Body of pancreas (tissue), 4 donors: ENCODE data around the gene CBL. TPM values are rescaled to one million over a fixed set of nuclear protein-coding genes. Genes with fewer than 3 reads are reported as not detected.
A peak's percentile ranks its signal among the peaks of the same experiment; 100 is the strongest.

Experiments
- ATAC-seq: fragments of 150-250 bp; one replicate; pipeline ENCODE4 v1.9.1; 2016
- DNase-seq, 4 donors: peaks; one replicate each; pipeline ENCODE4 v3.0.0-alpha.2; 2019
- H3K27ac ChIP-seq, 4 donors: fragments of 200-600 bp; sonication (generic); 1 replicate in 3 of 4; 2 replicates in 1 of 4; pipeline versions ENCODE4 v1.5.1 to v1.6.1; 2016 to 2019; ENCODE audit warnings: mild to moderate bottlenecking in 1 of 4, mixed read lengths in 1 of 4, moderate library complexity in 1 of 4
- H3K27me3 ChIP-seq, 2 donors: fragments of 200-600 bp; sonication (generic); one replicate each; pipeline ENCODE4 v1.6.0; 2016; ENCODE audit warnings: mild to moderate bottlenecking in 1 of 2
- H3K36me3 ChIP-seq, 2 donors: fragments of 200-600 bp; sonication (generic); replicated peaks in 1 of 2; 2 replicates each; pipeline ENCODE4 v1.5.1; 2016; ENCODE audit warnings: low read depth in 2 of 2; ENCODE audit not compliant: insufficient read depth in 1 of 2
- H3K4me1 ChIP-seq: fragments of 200-600 bp; sonication (generic); one replicate; pipeline ENCODE4 v1.6.0; 2016
- H3K4me3 ChIP-seq, 2 donors: fragments of 200-600 bp; sonication (generic); 1 replicate in 1 of 2; 2 replicates in 1 of 2; pipeline ENCODE4 v1.5.1; 2016 to 2019
- H3K9me3 ChIP-seq, 3 donors: fragments of 200-600 bp; sonication (generic); 1 replicate in 2 of 3; 2 replicates in 1 of 3; pipeline ENCODE4 v1.5.1; 2016
- POLR2A ChIP-seq, 3 donors: fragments of 450-650 bp; IDR thresholded peaks; one replicate each; pipeline ENCODE4 v1.6.1; 2016; ENCODE audit warnings: antibody characterized with exemption in 3 of 3, mild to moderate bottlenecking in 2 of 3
- WGBS, 2 donors: methylation state at CpG; one replicate each; pipeline ENCODE4 v1.1.5; 2017; 5-methylcytosine and 5-hydroxymethylcytosine counted together
- intact Hi-C: fragments of 100-400 bp; cut with DNase I; formaldehyde crosslinking; loops from one replicate; pipeline ENCODE4 v1.15.1; 2023
- total RNA-seq, 2 donors: library from RNA; depleted of rRNA; stranded (reverse); fragments of >200 nt; gene quantifications; one replicate each; pipeline ENCODE4 v1.1.0, GENCODE V29; 2016
- TF ChIP-seq, protein P1 (sequence below), 7 experiments: fragments of 450-650 bp in 4 of 7; fragments of 200-600 bp in 3 of 7; sonication (generic) in 3 of 7; IDR thresholded peaks; one replicate each; pipeline ENCODE4 v1.5.1; 2016 to 2019; ENCODE audit warnings: antibody characterized with exemption in 7 of 7

Gene CBL
- total RNA-seq, 2 donors from 2014 or later: 3.0 to 6.5 TPM

- H3K36me3 ChIP-seq: no peaks in the 10 kb centered on the region
- peak in 1 of 4 donors; percentile 24 for DNase-seq
- H3K4me3 ChIP-seq: no peak overlapping the region
- H3K27ac ChIP-seq: peak overlapping the region in 2 of 4 donors; percentile 94 to 96
- no peak for ATAC-seq
- no peaks in the 10 kb centered on the region for H3K9me3 ChIP-seq
- no peaks in the 10 kb centered on the region for H3K27me3 ChIP-seq
- intact Hi-C loops: loop anchor here (10.0 kb wide), 1 partner anchor 170 kb away; no protein-coding TSS in a partner anchor
- WGBS, 2 donors: 59 to 73% methylated on average over 10 of the region's 10 CpGs
- TF ChIP-seq POLR2A (IDR thresholded peaks at IDR 0.05): no peak
- TF ChIP-seq, protein P1, sequence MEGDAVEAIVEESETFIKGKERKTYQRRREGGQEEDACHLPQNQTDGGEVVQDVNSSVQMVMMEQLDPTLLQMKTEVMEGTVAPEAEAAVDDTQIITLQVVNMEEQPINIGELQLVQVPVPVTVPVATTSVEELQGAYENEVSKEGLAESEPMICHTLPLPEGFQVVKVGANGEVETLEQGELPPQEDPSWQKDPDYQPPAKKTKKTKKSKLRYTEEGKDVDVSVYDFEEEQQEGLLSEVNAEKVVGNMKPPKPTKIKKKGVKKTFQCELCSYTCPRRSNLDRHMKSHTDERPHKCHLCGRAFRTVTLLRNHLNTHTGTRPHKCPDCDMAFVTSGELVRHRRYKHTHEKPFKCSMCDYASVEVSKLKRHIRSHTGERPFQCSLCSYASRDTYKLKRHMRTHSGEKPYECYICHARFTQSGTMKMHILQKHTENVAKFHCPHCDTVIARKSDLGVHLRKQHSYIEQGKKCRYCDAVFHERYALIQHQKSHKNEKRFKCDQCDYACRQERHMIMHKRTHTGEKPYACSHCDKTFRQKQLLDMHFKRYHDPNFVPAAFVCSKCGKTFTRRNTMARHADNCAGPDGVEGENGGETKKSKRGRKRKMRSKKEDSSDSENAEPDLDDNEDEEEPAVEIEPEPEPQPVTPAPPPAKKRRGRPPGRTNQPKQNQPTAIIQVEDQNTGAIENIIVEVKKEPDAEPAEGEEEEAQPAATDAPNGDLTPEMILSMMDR (IDR thresholded peaks at IDR 0.05): no peak
- peaks cover 16% of the 10 kb centered on the region for H3K4me1 ChIP-seq
These were observed 1.1 kb upstream of the CBL start for GRCh38 chr11:119205080-119205479.

GRCh38 chr11:119206511-119207414 is 624 bp downstream of the CBL start:
- intact Hi-C loops: loop anchor here (10.0 kb wide), 1 partner anchor 168 kb away; no protein-coding TSS in a partner anchor
- peak overlapping the region; percentile 87 to 96 (median 92) for H3K27ac ChIP-seq

DNA sequence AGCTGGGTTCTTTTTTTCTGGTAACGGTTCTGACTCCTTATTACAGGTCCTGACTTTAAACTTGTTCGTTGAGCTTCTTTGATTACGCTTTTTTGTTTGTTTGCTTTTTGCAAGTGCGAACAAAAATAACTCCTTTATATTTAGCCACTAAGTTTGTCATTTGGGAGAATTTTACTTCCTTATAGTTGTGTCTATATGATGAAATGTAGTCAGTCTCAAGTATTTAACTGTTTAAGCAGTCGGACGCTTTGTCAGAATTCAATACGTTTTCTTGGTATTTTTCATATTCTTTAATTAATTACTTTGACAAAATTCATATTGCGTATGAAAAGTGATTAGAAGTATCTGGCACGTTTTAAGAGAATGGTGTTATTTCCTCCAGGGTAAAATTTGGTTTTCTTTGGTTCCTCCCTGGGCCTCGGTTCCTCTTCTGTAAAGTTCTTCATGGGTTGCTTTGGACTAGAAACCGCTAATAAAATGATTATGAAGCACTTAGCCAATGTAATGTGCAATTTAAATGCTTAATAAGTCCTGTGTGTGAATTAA is 1.3 kb downstream of the CBL start:
- H3K36me3 ChIP-seq: no peaks in the 10 kb centered on the region
- H3K4me3 ChIP-seq: peak overlapping the region in 1 of 2 donors; percentile 92
- peaks cover 16% of the 10 kb centered on the region for H3K4me1 ChIP-seq
- DNase-seq (no peak), ATAC-seq (no peak)
- intact Hi-C loops: loop anchor here (10.0 kb wide), 1 partner anchor 167 kb away; no protein-coding TSS in a partner anchor
- TF ChIP-seq, protein P1 (IDR thresholded peaks at IDR 0.05): no peak
- no peak for TF ChIP-seq POLR2A (IDR thresholded peaks at IDR 0.05)
- whole genome bisulfite sequencing, 2 donors: 29 to 32% methylated on average over 11 of the region's 11 CpGs
- H3K27ac ChIP-seq: peak overlapping the region in 2 of 4 donors; percentile 89 to 96
- no peaks in the 10 kb centered on the region for H3K9me3 ChIP-seq
- no peaks in the 10 kb centered on the region for H3K27me3 ChIP-seq

More at GRCh38 chr11:119206511-119207414, 624 bp downstream of the CBL start:
- peaks cover 16% of the 10 kb centered on the region for H3K4me1 ChIP-seq
- no peaks in the 10 kb centered on the region for H3K27me3 ChIP-seq
- H3K9me3 ChIP-seq: no peaks in the 10 kb centered on the region
- WGBS, 2 donors: 0 to 2% methylated on average over 19 to 34 of the region's 41 CpGs
- H3K4me3 ChIP-seq: peak overlapping the region; percentile 92 to 100
- ATAC-seq (peak; percentile 10), DNase-seq (peak; percentile 32 to 52 (median 46))
- no peaks in the 10 kb centered on the region for H3K36me3 ChIP-seq
- TF ChIP-seq POLR2A (IDR thresholded peaks at IDR 0.05): no peak
- TF ChIP-seq, protein P1 (IDR thresholded peaks at IDR 0.05): no peak

GRCh38 chr11:119209186-119209585 is 3.0 kb downstream of the CBL start:
- Histone ChIP-seq H3K36me3 (no peaks in the 10 kb centered on the region), H3K4me3 (no peak overlapping the region), H3K9me3 (no peaks in the 10 kb centered on the region), H3K27ac (no peak overlapping the region), H3K4me1 (peaks cover 16% of the 10 kb centered on the region), H3K27me3 (no peaks in the 10 kb centered on the region)
- WGBS, 2 donors: 85 to 97% methylated on average over 7 of the region's 7 CpGs
- TF ChIP-seq POLR2A (IDR thresholded peaks at IDR 0.05): no peak
- TF ChIP-seq, protein P1 (IDR thresholded peaks at IDR 0.05): no peak
- ATAC-seq: no peak
- intact Hi-C loops: loop anchor here (10.0 kb wide), 1 partner anchor 166 kb away; no protein-coding TSS in a partner anchor
- DNase-seq: peak in 1 of 4 donors; percentile 4
